Measurements from ENCODE around the gene MUC7. TPM values are rescaled to one million over a fixed set of nuclear protein-coding genes. Genes with fewer than 3 reads are reported as not detected.

MUC7 gene
- total RNA-seq, 1 experiment from 2014 or later: not detected

GRCh38 chr4:70518716-70519115, 46.7 kb downstream of the MUC7 start:
- Histone ChIP-seq H3K4me1 (replicated peaks; ENCODE audit: insufficient read depth) (no peaks in the 10 kb centered on the region; the same call in 1 of the 2 replicates), H3F3A (ENCODE audit: insufficient read depth, low read depth) (no peaks in the 10 kb centered on the region), H3K9me3 (ENCODE audit: insufficient read depth, low read depth) (no peaks in the 10 kb centered on the region), H4K20me1 (ENCODE audit: insufficient read depth) (no peaks in the 10 kb centered on the region), H2AFZ (no peak overlapping the region), H3K4me2 (no peak overlapping the region), H3K27me3 (ENCODE audit: insufficient read depth, low read depth) (no peaks in the 10 kb centered on the region), H3K79me2 (ENCODE audit: low read depth) (no peaks in the 10 kb centered on the region), H3K9me2 (ENCODE audit: insufficient read depth) (no peaks in the 10 kb centered on the region), H3K36me3 (ENCODE audit: low read depth) (no peaks in the 10 kb centered on the region), H3K27ac (no peak overlapping the region), H3K4me3 (no peak overlapping the region)
- CTCF ChIA-PET: no interaction called here
- POLR2A ChIA-PET (ENCODE audit: unreplicated experiment): no interaction called here
- intact Hi-C loops (cut with micrococcal nuclease; ENCODE audit: unreplicated experiment): no loop called here
- no TSS peak for BruUV-seq (replicated peaks)
- DNase-seq: no peak
- no peak for TF ChIP-seq EZH2 (IDR thresholded peaks at IDR 0.05; ENCODE audit: low read depth)
- TF ChIP-seq, protein P1, sequence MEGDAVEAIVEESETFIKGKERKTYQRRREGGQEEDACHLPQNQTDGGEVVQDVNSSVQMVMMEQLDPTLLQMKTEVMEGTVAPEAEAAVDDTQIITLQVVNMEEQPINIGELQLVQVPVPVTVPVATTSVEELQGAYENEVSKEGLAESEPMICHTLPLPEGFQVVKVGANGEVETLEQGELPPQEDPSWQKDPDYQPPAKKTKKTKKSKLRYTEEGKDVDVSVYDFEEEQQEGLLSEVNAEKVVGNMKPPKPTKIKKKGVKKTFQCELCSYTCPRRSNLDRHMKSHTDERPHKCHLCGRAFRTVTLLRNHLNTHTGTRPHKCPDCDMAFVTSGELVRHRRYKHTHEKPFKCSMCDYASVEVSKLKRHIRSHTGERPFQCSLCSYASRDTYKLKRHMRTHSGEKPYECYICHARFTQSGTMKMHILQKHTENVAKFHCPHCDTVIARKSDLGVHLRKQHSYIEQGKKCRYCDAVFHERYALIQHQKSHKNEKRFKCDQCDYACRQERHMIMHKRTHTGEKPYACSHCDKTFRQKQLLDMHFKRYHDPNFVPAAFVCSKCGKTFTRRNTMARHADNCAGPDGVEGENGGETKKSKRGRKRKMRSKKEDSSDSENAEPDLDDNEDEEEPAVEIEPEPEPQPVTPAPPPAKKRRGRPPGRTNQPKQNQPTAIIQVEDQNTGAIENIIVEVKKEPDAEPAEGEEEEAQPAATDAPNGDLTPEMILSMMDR (conservative IDR thresholded peaks at IDR 0.05): no peak

- Histone ChIP-seq H4K20me1 (ENCODE audit: insufficient read depth) (no peaks in the 10 kb centered on the region), H3K36me3 (ENCODE audit: low read depth) (no peaks in the 10 kb centered on the region), H3K27ac (no peak overlapping the region), H3K27me3 (ENCODE audit: insufficient read depth, low read depth) (no peaks in the 10 kb centered on the region), H3K79me2 (ENCODE audit: low read depth) (no peaks in the 10 kb centered on the region), H3K4me3 (no peak overlapping the region), H3K4me1 (replicated peaks; ENCODE audit: insufficient read depth) (no peaks in the 10 kb centered on the region; the same call in 1 of the 2 replicates), H3F3A (ENCODE audit: insufficient read depth, low read depth) (no peaks in the 10 kb centered on the region), H2AFZ (no peak overlapping the region), H3K9me2 (ENCODE audit: insufficient read depth) (no peaks in the 10 kb centered on the region), H3K4me2 (no peak overlapping the region), H3K9me3 (ENCODE audit: insufficient read depth, low read depth) (no peaks in the 10 kb centered on the region)
- intact Hi-C loops (cut with micrococcal nuclease; ENCODE audit: unreplicated experiment): no loop called here
- CTCF ChIA-PET: no interaction called here
- POLR2A ChIA-PET (ENCODE audit: unreplicated experiment): no interaction called here
- BruUV-seq (replicated peaks): no TSS peak
- no peak for DNase-seq
- TF ChIP-seq, protein P1 (conservative IDR thresholded peaks at IDR 0.05): no peak
- TF ChIP-seq EZH2 (IDR thresholded peaks at IDR 0.05; ENCODE audit: low read depth): no peak
Measured at GRCh38 chr4:70522626-70523025, 50.6 kb downstream of the MUC7 start.

DNA sequence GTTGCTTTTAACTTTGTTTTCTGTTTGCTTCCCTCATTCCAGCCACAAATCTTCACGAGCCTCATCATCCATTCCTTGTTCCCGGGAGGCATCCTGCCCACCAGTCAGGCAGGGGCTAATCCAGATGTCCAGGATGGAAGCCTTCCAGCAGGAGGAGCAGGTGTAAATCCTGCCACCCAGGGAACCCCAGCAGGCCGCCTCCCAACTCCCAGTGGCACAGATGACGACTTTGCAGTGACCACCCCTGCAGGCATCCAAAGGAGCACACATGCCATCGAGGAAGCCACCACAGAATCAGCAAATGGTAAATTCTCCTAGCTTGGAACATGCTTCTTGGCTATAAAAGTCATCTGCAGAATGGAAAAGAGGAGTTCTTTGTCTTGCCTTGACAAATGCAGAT, 59.0 kb downstream of the MUC7 start:
- no peak for TF ChIP-seq EZH2 (IDR thresholded peaks at IDR 0.05; ENCODE audit: low read depth)
- TF ChIP-seq, protein P1 (conservative IDR thresholded peaks at IDR 0.05): no peak
- no peaks in the 10 kb centered on the region for H3K36me3 ChIP-seq (ENCODE audit: low read depth)
- no peaks in the 10 kb centered on the region for H3K4me1 ChIP-seq (replicated peaks; ENCODE audit: insufficient read depth)
- no TSS peak for BruUV-seq (replicated peaks)
- no peaks in the 10 kb centered on the region for H3K9me2 ChIP-seq (ENCODE audit: insufficient read depth)
- ChIA-PET CTCF (no interaction called here), POLR2A (ENCODE audit: unreplicated experiment) (no interaction called here)
- H3K4me3 ChIP-seq: no peak overlapping the region
- H3K27me3 ChIP-seq (ENCODE audit: insufficient read depth, low read depth): no peaks in the 10 kb centered on the region
- no peak for DNase-seq
- no peak overlapping the region for H2AFZ ChIP-seq
- no peaks in the 10 kb centered on the region for H4K20me1 ChIP-seq (ENCODE audit: insufficient read depth)
- intact Hi-C loops (cut with micrococcal nuclease; ENCODE audit: unreplicated experiment): no loop called here
- H3K27ac ChIP-seq: no peak overlapping the region
- no peaks in the 10 kb centered on the region for H3K9me3 ChIP-seq (ENCODE audit: insufficient read depth, low read depth)
- no peaks in the 10 kb centered on the region for H3K79me2 ChIP-seq (ENCODE audit: low read depth)
- no peak overlapping the region for H3K4me2 ChIP-seq
- no peaks in the 10 kb centered on the region for H3F3A ChIP-seq (ENCODE audit: insufficient read depth, low read depth)

Measured in PC-9 (cell line).